Measurements from ENCODE around the gene IRF8.
A peak's percentile ranks its signal among the peaks of the same experiment; 100 is the strongest.
"Not testable (repeated sequence)": the region's sequence is repeated elsewhere in the genome, so short reads cannot be mapped to it uniquely, and the experiment has no call there.

Gene IRF8

DNA sequence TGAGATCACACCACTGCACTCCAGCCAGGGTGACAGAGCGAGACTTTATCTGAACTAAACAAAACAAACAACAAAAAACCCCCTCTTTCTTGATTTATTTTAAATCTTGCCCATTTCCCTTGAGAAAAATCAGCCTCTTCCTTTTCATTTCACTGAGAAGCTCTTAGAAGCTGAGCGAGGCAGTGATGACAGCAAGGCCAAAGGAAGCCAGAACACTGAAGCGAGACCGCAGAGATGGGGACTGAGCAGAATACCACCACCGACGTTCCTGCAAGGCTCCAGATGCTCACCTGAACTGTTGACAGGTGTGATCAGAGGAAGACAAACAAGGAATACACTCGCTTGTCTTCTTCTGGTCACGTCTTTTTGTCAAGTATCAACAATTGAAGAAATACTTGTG, 30.5 kb upstream of the IRF8 start:
- no peak for DNase-seq (ENCODE audit: low spot score)

DNA sequence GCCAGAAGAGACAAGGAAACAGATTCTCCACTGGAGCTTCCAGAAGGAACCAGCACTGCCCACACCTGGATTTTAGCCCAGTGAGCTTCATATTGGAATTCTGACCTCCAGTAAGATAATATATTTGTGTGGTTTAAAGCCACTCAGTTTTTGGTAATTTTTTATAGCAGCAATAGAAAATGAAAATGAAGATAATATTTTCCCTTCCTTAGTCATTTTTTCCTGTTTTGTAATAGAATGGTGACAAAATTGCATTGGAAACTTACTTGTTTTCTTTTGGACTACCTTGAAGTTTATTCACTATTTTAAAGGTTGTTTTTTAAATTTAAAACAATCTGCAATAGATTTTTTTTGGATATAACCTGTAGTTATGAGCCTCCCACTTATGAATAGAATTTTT, 29.8 kb upstream of the IRF8 start:
- no peak for DNase-seq (ENCODE audit: low spot score)

DNA sequence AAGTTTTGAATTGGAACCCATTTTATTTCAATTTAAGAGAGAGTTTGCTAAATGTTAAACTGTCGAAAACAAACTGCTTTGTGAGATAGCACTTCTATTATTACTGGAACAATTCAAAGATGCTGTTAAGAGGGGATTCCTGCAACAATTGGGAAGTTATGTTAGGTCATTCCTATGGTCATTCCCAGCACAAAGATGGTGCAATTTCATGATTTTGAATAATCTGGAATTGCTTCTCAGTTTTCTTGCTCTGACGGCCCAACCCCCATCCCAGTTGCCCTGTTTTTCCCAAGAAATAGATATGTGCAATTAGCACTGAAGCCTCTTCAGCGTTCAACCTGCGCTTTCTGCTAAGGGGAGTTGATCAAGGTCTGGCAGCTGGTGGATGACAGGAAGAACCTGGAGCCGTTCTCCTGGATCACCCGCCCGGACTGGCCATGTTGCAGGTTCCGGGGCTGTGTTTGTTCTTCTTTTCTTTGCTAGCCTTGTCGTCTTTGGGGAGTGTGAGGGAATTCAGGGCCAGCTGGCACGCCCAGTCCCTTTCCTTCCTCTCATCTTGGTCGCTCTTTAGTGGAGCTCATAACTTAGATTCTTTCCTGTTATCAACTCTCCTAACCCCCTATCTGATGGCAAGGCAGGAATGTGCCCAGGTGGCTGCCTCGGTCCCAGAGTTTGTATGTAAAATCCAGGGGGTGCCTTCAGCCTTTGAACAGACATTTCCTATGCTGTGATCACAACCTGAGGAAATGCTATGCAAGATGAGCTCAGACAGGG, 29.0 kb upstream of the IRF8 start:
- no peak for DNase-seq (ENCODE audit: low spot score)

DNA sequence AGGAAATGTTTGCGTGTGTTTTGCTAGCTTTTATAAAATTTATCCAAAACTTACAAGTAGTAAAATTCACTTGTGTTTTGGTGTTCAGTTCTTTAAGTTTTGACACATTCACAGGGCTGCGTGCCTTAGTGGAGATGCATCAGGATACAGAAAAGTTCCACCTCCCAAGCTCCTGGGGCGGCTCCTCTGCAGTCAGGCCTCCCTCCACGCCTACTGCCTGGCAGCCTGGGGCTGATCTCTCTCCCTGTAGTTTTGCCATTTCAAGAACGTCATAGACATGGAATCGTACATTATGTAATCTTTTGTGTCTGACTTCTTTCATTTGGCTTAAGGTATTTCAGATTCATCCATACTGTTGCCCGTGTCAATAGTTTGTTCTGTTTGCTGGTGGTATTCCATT, 27.2 kb upstream of the IRF8 start:
- DNase-seq (ENCODE audit: low spot score), result no peak

DNA sequence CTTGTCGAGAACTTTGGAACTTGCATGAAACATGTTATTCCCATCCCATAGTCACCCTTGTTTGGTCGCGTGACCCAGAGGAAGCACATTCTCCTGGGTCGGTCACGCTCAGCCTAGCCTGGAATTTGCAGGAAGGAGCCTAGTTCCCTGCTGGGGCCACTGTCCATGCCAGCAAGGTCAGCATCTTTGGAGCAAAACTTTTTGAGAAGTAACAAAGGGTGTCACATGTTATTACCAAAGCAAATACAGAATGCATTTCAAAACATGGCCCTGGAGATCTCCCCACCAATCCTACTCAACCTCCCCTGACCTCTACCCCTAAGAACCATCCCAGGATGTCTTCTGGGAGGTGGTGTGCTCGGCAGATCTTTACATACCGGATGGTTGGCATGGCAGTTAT, 26.2 kb upstream of the IRF8 start:
- no peak for DNase-seq (ENCODE audit: low spot score)

DNA sequence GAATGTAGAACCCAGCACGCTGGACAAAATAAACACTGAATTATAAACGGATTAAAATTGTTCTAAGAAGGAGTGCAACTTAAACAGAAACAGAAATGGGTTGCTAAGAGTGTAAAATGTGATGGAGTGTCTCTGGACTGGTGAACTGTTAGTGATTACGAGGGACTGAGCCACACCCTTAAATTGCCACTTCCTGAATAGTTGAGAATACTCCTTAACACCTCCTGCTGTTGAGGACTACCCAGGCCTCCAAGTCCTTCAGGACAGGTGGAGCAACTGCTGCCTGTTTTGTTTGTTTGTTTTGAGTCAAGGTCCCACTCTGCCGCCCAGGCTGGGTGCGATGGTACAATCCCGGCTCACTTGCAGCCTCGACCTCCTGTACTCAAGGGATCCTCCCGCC, 25.8 kb upstream of the IRF8 start:
- DNase-seq (ENCODE audit: low spot score), result no peak

DNA sequence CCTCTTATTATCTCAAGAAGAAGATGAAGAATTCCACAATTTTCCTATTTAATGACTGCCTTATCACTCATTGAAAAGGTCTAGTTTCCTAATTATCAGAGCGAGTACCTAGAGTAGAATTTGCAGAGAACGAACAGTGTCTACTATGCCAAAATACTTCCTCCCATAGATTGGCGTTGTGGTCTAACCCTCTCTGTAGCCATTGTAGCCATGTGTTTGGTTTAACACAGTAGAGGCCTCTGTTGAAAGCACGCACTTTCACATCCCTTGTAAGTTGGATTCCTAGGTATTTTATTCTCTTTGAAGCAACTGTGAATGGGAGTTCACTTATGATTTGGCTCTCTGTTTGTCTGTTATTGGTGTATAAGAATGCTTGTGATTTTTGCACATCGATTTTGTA, 24.9 kb upstream of the IRF8 start:
- DNase-seq (ENCODE audit: low spot score), result not testable (repeated sequence)

DNA sequence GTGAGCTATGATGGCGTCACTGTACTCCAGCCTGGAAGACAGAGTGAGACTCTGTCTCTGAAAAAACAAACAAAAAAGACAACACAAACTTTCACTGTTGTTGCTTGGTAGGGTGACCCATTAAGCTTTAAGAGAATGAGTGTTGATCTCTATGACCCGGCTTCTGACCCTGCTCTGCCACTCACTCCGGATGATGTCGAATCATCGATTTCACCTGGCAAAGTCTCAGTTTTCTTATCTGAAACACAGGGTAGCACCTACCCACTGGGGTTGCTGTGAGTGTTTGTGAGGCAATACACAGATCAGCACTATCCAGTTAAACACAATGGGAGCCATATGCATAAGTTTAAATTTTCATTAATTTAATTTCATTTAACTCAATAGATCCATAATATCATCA, 20.6 kb upstream of the IRF8 start:
- DNase-seq (ENCODE audit: low spot score), result no peak

DNA sequence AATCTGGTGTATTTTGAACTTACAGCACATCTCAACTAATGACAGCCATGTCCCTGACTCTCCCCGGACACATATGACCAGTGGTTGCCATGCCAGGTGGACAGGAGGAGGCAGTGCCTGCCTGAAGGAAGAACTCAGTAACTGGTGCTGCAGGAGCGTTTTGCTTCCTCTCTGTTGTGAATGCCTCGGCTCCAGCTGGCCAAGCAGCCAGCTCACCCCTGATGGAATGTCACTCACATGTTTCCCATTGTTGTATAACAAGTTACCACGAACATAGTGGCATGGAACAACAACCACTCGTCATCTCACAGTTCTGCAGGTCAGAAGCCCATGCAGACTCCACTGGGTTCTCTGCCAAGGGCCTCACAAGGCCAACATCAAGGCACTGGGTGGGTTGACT, 20.1 kb upstream of the IRF8 start:
- DNase-seq (ENCODE audit: low spot score), result no peak

DNA sequence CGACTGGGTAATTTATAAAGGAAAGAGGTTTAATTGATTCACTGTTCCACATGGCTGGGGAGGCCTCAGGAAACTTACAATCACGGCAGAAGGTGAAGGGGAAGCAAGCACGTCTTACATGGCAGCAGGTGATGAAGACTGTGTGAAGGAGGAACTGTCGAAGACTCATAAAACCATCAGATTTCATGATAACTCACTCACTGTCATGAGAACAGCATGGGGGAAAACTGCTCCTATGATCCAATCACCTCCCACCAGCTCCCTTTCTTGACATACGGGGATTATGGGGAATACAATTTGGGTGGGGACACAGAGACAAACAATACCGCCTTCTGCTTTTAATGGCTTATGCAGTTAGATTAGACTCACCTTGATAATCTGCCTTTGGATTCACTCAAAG, 19.4 kb upstream of the IRF8 start:
- DNase-seq (ENCODE audit: low spot score), result no peak

DNA sequence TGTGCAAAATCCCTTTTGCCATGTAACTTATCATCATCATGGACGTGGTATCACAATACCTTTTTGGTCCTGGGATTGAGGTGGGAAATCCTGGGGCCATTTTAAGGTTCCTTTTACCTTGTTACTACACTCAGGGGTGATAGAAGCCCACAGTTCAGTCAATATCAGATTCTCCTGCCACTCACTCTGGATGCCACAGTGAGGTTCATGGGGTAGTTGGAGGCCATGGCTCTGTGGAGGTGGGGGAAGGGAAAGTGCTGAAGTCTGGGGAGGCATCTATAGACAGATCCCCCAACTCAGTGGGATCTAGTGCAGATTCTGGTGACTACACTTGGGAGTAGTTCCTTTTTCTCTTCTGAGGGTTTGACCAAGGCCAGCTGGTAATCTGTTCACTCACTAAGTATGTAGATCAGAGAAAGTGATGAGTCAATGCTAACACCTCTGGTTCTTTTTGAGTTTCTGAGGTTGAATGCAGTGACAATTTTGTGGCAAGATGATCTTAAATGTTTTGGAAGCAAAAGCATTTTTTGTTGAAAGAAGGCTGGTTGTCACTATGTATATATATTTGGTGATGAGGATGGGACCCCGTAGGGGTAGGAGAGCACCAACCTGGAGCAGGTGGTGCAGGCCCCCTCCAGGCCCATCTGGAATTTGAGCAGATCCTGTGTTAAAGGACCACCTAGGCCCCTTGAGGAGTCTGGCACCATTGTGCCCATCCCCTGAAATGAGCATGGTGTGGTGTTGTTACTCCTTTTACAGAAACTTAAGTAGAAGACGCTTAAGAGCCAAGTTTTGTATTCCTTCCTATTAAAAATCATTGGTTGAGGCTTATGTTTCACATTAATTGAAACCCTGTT, 18.8 kb upstream of the IRF8 start:
- DNase-seq (ENCODE audit: low spot score), result no peak

DNA sequence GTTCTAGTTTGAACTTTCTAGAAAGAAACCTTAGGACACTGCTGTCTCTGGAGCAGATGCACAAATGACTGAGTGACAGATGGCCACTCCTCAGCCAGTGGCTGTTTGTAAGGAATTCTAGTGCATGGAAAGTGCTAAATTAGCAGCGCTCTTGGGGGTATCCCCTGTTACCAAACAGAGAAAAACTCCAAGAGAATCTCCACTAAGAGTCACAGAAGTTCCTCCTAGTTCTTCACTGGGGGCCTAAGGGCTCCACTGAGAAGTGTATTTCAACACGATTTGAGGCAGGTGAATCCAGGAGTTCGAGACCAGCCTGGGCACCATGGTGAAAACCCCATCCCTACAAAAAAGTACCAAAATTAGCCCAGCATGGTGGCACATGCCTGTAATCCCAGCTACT, 18.1 kb upstream of the IRF8 start:
- no peak for DNase-seq (ENCODE audit: low spot score)

DNA sequence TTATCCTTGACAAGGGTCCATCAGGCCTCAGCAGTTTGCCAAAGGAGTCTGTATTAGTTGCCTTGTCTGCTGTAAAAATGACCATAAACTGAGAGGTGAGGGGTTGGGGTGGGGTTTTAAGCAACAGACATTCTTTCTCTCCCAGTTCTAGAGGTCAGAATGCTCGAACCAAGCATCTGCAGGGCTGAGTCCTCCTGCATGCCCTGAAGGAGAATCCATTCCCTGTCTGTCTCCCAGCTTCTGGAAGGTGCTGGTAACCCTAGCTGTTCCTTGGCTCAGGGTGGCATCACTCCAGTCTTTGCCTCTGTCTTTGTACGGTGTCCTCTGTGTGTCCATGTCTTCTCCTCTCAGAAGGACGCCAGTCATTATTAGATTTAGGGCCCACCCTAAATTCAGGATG, 17.5 kb upstream of the IRF8 start:
- no peak for DNase-seq (ENCODE audit: low spot score)

DNA sequence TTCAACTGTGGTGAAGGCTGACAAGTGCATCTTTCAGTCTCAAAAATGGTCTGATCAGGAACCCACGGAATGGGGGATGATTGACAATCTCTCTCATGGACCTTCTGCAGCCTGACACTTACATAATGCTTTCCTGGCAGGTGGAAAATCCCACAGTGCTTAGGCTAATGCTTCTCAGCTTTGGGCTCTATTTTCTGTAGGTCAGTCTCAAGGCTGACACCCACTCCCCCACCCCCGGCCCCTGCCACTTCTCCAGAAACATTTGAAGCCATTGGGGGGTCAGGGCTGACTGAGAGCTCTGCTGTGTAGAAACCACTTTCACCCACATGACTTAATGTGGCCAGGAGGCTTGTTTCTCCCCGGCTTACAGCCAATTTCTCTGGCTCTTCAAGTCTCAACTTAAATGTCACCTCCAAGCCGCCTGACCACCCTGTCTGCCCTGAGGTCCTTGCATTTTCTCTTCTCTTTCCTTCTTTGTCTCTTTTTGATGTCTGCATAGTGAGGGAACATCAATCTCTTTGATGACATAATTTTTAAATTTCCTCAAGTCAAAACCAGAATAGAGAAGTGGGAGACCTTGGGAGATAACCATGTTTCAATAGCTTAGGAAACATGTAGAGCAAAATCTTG, 16.7 kb upstream of the IRF8 start:
- no peak for DNase-seq (ENCODE audit: low spot score)

DNA sequence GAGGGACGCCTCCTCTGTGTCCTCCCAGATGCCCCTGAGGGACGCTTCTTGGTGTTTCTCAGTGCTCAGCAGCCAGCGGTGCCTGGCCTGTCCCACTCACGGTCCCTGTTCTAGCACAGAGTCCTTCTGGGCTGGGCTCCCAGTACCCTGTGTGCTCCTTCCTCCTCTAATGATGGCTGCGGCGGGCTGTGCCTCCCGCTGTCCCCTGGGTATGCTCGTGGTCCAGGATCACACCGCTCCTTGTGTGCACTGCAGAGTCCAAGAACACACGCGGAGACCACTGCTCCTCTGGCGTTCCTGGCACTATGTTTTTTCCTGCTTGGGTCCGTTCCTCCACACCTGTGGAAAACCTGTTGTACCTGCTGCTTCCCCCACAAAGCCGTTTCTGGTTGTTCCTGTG, 15.1 kb upstream of the IRF8 start:
- no peak for DNase-seq (ENCODE audit: low spot score)

DNA sequence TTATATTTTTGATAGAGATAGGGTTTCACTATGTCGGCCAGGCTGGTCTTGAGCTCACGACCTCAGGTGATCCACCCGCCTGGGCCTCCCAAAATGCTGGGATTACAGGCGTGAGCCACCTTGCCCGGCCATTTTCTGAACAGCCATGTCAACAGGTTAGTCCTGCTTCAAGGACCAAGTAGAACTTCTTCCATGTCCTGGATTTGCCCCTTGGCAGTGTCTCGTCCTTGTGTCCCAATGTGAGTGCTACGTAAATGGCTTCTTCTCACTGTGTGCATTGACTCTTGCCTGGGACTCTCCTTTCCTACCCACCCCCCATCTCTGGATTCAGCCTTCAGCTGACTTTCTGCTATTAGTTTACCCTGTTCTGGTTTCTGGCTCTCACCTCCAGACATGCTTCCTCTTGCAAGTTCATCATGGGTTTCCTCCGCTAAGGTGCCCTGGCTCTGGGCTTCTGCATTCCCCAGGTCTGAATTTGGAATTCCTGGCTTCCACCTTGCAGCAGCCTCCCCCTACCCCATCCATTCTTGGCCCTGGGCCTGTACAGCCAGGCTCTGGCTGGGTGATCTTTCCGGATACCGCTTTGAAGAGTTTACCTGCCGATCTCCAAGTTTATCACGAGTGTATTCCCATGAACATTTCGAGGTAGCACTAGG, 14.0 kb upstream of the IRF8 start:
- no peak for DNase-seq (ENCODE audit: low spot score)

DNA sequence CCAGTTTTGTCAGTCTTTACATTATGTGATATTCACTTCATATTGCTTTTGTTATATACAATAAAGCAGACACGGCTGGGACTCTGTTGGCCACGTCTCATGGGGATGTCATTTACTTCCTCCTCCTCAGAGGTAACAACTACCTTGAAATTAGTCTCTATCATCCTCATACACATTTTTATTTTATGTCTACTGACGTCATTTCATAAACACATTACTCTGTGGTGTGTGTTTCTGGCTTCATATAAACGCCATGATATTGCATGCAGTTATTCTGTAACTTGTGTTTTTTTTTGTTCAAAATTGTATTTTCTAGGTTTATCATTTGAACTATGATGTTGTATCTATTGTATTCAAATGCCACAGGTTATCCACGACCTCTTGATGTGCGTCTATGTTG, 13.4 kb upstream of the IRF8 start:
- DNase-seq (ENCODE audit: low spot score), result no peak

DNA sequence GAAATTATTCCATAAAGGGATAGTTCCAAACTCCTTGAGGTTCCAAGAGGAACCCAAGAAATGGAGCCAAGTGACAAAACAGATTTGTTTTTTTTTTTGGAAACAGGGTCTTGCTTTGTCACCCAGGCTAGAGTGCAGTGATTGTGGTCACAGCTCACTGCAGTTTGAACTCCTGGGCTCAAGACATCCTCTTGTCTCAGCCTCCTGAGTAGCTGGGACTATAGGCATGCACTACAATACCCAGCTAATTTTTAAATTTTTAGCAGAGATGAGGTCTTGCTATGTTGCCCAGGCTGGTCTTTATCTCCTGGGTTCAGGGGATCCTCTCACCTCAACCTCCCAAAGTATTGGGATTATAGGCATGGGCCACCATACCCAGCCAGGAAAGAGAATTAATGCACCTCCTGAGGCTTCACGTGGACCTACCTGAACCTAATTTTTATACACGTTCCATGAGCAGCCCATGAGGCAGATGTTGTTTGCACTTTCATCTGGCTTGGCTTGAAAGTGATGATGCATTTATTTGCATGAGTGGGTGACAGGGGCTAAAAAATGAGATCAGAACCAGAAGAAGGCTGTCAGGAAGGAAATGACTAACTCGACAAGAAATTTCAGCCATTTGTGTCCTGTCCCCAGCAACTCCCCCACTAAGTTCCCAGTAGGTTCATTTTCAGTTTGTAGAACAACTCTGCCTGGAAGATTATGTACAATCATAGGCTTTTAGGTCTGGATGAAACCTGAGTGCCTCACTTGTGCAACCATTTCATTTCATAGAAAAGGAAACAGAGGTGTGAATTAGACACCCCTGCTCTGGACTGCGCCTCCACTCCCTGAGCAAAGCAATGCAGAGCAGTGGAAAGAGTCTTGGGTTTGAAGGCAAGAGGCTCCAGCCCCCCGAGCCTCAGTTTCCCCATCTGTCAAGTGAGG, 10.3 kb upstream of the IRF8 start:
- DNase-seq (ENCODE audit: low spot score), result peak; percentile 27

DNA sequence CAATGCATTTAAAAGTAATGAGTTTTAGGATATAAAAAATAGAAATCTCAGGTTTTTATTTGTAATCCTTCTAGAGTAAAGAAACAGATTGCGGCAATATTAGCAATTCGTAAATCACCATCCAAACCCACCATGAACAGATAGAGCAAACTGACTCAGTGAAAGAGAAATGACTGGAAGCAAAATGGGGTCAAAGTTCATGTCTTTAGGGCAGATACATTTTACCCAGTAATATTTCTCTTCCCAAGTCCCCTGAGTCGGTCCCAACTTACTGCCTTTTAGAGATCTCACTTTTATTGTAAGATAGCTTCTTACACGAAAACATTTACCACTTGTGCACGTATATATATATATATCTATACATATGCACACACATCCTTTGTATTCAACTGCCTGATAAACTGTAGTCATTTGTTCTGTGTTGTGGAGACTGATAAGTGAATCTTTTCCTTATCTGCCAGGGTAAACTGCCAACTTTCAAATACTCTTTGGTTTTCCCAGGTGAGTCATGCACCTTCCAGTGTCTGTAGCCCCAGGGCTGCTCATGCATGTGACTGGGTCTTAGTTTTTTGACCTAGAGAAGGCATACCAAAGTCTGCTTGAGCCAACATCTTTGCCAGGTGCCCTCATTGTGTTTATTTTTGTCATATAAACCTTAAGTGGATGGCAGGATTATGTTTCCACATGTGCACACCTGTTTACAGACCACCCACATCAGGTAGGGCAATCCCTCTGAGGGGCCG, 7.8 kb upstream of the IRF8 start:
- peak; percentile 48 for DNase-seq (ENCODE audit: low spot score)

DNA sequence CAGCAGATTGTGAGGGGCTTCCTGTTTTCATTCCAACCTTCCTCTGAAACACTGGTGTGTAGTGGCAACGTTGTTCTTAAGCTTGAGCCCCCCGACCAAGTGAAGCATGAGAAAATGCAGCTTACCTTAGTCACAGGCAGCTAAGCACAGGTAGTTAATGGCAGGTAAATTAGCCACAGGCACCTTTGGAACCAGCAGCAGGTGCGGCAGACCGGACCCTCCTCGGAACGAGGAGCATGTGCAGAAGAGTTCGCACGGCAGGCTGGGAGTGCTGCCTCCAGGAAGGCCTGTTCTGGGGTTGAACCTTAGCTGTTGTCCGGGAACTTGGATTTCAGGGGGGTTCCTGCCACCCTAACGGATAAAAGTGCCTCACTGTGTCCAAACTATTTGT, 7.2 kb upstream of the IRF8 start:
- no peak for DNase-seq (ENCODE audit: low spot score)

DNA sequence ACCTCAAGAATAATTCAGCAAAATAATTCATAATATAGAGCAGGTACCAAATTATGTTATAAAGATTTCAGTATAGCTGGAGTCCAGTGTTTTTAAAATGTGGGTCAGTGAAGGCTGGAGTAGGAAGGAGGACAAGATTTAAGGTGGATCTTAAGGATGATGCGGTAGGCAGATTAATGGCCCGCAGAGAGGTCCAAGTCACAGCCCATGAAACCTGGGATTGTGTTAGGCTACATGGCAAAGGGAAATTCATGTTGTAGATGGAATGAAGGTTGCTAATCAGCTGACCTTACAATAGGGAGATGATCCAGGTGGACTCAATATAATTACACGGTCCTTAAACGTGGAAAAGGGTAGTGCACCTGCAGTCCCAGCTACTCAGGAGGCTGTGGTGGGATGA, 6.2 kb upstream of the IRF8 start:
- no peak for DNase-seq (ENCODE audit: low spot score)
